Muscle of leg (tissue), 11 donors: ENCODE data around the gene KCNK7. TPM values are rescaled to one million over a fixed set of nuclear protein-coding genes. Genes with fewer than 3 reads are reported as not detected.

Experiments
- DNase-seq: peaks from one replicate; pipeline ENCODE4 v3.0.0; 2013
- H3K27ac ChIP-seq: one replicate; pipeline ENCODE4 v1.5.1; 2013; ENCODE audit warnings: mild to moderate bottlenecking, low read length, control low read depth
- H3K27me3 ChIP-seq: one replicate; pipeline ENCODE4 v1.6.1; 2013; ENCODE audit warnings: low read length; ENCODE audit not compliant: control insufficient read depth, insufficient read depth
- H3K36me3 ChIP-seq: one replicate; pipeline ENCODE4 v1.6.1; 2013; ENCODE audit warnings: low read length; ENCODE audit not compliant: control insufficient read depth, insufficient read depth
- H3K4me1 ChIP-seq: one replicate; pipeline ENCODE4 v1.6.1; 2013; ENCODE audit warnings: low read length; ENCODE audit not compliant: control insufficient read depth, insufficient read depth
- H3K4me3 ChIP-seq: one replicate; pipeline ENCODE4 v1.5.1; 2013; ENCODE audit warnings: low read length, control low read depth
- H3K9me3 ChIP-seq: replicated peaks from 2 replicates; pipeline ENCODE4 v1.6.1; 2013; ENCODE audit warnings: low read depth, low read length; ENCODE audit not compliant: control insufficient read depth
- WGBS: methylation state at CpG from one replicate; pipeline ENCODE4 v1.1.5; 2013; ENCODE audit warnings: missing lambda C conversion rate; ENCODE audit not compliant: insufficient coverage; 5-methylcytosine and 5-hydroxymethylcytosine counted together
- polyA plus RNA-seq, 8 donors: library from polyadenylated mRNA; unstranded; fragments of 120-200 nt; gene quantifications; one replicate each; pipeline versions ENCODE4 v1.2.1 to v1.2.3, GENCODE V29; 2013; ENCODE audit warnings: inconsistent platforms in 1 of 8, low replicate concordance in 1 of 8; ENCODE audit not compliant: insufficient read length in 8 of 8, insufficient read depth in 1 of 8
- total RNA-seq: library from RNA; stranded (reverse); fragments of 120-200 nt; gene quantifications from one replicate; pipeline ENCODE4 v1.2.4, GENCODE V29; 2013

The KCNK7 gene
- total and polyA plus RNA-seq, 9 donors, result 0.31 to 1.9 (median 0.88) TPM

- peak; percentile 93 for DNase-seq
- no peaks in the 10 kb centered on the region for H3K9me3 ChIP-seq
- no peaks in the 10 kb centered on the region for H3K27me3 ChIP-seq
- peak within 1 kb of the TSS; percentile 82 for H3K4me3 ChIP-seq
- WGBS, result 4% methylated on average over 36 of the region's 46 CpGs
- H3K4me1 ChIP-seq, result peaks cover 54% of the 10 kb centered on the region
- peak within 1 kb of the TSS; percentile 97 for H3K27ac ChIP-seq
- H3K36me3 ChIP-seq, result peaks cover 59% of the 10 kb centered on the region
Observed at GRCh38 chr11:65637794-65638419, 42.3 kb upstream of the KCNK7 start, which contains the start of gene SIPA1. SIPA1 (plus strand) TSS chr11:65638101; CDS start chr11:65640922, 2,821 bp downstream.

DNA sequence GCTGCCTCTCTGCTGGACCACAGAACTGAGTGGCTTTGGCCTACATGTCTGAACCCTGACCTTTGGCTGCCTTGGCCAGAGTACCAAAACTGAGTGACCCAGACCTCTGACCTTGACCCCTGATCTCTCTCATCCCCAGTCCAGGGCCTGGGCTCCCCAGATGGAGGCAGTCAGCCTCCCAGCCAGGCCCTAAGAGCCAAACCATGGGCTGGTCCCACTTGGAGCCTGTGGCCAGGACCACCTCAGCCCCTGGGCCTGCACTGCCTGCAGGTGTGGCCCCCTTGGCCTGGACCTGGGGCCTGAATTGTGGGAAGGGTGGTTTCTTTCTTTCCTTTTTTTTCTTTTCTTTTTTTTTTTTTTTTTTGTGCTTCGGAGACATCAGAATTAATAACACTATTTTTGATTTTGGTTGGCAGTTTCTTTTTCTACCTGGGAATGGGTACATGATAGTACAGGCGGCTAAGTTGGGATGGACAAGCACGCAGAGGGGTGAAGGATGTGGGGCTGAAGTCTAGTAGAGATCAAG is 41.5 kb upstream of the KCNK7 start:
- Histone ChIP-seq H3K4me3 (no peak overlapping the region), H3K27me3 (no peaks in the 10 kb centered on the region), H3K27ac (peak overlapping the region; percentile 97), H3K36me3 (peaks cover 53% of the 10 kb centered on the region), H3K4me1 (peaks cover 48% of the 10 kb centered on the region), H3K9me3 (no peaks in the 10 kb centered on the region)
- WGBS, result 100% methylated on average over 2 of the region's 3 CpGs
- DNase-seq, result no peak

DNA sequence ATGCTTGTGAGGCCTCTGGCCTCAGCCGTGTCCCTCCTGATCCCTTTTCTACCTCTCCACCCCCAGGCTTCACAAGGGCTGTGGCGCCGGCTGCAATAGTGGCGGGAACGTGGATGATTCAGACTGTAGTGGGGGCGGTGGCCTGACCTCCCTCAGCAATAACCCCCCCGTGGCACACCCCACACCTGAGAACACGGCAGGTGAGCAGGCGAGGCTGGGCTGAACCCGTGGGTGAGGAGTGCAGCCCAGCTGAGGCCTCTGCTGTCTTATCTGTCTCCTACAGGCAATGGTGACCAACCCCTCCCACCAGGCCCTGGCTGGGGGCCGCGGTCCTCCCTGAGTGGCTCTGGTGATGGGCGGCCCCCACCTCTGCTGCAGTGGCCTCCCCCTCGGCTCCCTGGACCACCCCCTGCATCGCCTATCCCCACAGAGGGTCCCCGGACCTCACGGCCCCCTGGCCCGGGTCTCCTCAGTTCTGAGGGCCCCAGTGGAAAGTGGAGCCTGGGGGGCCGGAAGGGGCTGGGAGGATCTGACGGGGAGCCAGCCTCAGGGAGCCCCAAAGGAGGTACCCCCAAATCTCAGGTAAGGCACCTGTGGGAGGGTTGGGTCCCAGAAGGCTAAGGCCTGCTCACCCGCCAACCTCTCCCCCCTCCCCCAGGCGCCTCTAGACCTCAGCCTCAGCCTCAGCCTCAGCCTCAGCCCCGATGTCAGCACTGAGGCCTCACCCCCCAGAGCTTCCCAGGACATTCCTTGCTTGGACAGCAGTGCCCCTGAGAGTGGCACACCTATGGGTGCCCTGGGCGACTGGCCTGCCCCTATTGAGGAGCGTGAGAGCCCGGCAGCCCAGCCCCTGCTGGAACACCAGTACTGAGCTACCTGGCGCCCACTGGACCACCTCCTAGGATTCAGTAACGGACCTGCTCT is 40.8 kb upstream of the KCNK7 start:
- peaks cover 52% of the 10 kb centered on the region for H3K36me3 ChIP-seq
- H3K4me1 ChIP-seq, result peaks cover 41% of the 10 kb centered on the region
- H3K9me3 ChIP-seq, result no peaks in the 10 kb centered on the region
- no peak overlapping the region for H3K4me3 ChIP-seq
- no peak for DNase-seq
- no peak overlapping the region for H3K27ac ChIP-seq
- H3K27me3 ChIP-seq, result no peaks in the 10 kb centered on the region
- WGBS, result 94% methylated on average over 18 of the region's 28 CpGs

- Histone ChIP-seq H3K4me1 (peaks cover 33% of the 10 kb centered on the region), H3K27me3 (no peaks in the 10 kb centered on the region), H3K27ac (no peak overlapping the region), H3K4me3 (no peak overlapping the region), H3K9me3 (no peaks in the 10 kb centered on the region), H3K36me3 (peaks cover 58% of the 10 kb centered on the region)
- DNase-seq, result no peak
- WGBS, result 94% methylated on average over 41 of the region's 46 CpGs
Observed at GRCh38 chr11:65634905-65635731, 39.5 kb upstream of the KCNK7 start.

DNA sequence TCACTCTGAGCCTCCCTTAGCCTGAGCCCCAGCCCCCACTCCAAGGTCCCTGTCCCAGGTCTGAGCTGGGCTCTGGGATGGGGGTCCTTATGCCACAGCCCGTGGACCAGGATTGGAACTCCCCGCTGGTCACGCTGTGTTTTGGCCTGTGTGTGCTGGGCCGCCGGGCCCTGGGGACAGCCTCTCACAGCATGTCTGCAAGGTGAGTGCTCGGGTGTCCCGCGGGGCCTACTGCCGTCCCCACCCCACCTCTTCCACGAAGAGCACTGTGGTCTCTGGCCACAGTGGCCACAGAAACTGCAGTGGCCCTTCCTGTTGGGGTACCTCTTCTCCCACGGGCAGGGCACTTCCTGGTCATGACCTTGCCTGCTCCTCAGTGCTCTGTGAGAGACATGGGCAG is 38.8 kb upstream of the KCNK7 start:
- no peak for DNase-seq
- peaks cover 65% of the 10 kb centered on the region for H3K36me3 ChIP-seq
- no peak overlapping the region for H3K4me3 ChIP-seq
- WGBS, result 86% methylated on average over 11 of the region's 11 CpGs
- H3K9me3 ChIP-seq, result no peaks in the 10 kb centered on the region
- peaks cover 26% of the 10 kb centered on the region for H3K4me1 ChIP-seq
- no peaks in the 10 kb centered on the region for H3K27me3 ChIP-seq
- H3K27ac ChIP-seq, result no peak overlapping the region

DNA sequence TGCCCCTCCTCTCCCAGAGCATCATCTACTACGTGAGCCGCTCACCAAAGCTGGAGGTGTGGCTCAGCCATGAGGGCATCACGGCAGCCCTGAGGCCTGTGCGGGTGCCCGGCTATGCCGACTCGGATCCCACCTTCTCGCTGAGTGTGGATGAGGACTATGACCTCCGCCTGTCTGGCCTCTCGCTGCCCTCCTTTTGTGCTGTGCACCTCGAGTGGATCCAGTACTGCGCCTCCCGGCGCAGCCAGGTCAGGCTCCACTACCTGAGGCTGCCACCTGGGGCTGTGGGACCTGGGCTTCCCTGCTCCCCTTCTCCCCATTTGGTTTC is 38.5 kb upstream of the KCNK7 start:
- no peaks in the 10 kb centered on the region for H3K9me3 ChIP-seq
- no peak overlapping the region for H3K4me3 ChIP-seq
- peaks cover 23% of the 10 kb centered on the region for H3K4me1 ChIP-seq
- H3K36me3 ChIP-seq, result peaks cover 69% of the 10 kb centered on the region
- no peak for DNase-seq
- no peaks in the 10 kb centered on the region for H3K27me3 ChIP-seq
- 90% methylated on average over 12 of the region's 14 CpGs for WGBS
- no peak overlapping the region for H3K27ac ChIP-seq

DNA sequence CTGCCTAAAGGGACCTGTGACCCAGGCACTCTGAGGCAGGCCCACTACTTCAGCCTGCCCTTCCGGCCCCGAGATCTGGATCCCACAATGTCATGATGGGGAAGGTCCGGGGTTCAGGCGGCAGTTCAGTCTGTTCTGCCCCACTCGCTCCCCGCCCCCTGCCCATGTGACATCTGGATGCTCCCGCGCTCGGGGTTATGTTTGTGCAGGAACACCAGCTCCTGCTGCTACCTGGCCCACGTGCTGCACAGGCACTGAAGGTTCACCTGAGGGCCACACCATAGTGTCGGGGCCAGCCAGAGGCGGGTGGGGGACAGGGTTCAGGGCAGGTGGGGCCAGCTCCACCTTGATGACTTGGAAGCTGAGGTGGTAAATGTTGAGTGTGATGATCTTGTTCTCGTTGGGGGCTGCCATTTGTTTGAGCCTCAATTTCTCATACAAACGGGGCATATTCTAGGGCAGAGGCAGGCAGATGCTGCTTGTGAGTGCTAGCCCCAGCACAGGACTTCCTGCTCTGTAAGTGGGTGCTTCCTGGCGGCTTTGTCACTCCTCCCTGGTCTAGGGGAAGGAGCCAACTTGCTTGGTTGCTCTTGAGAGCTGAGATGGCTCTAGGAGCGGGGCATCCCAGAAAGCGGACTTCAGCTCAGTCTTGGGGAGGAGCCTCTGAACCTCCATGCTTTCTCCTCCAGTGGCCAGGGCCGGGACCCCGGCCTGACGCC is 37.9 kb upstream of the KCNK7 start:
- Histone ChIP-seq H3K27ac (no peak overlapping the region), H3K9me3 (no peaks in the 10 kb centered on the region), H3K4me1 (peaks cover 18% of the 10 kb centered on the region), H3K36me3 (peaks cover 74% of the 10 kb centered on the region), H3K27me3 (no peaks in the 10 kb centered on the region), H3K4me3 (no peak overlapping the region)
- DNase-seq, result no peak
- 85% methylated on average over 14 of the region's 20 CpGs for WGBS

GRCh38 chr11:65630215-65630614 is 34.6 kb upstream of the KCNK7 start:
- no peaks in the 10 kb centered on the region for H3K4me1 ChIP-seq
- no peaks in the 10 kb centered on the region for H3K27me3 ChIP-seq
- no peak overlapping the region for H3K27ac ChIP-seq
- DNase-seq, result no peak
- H3K36me3 ChIP-seq, result peaks cover 87% of the 10 kb centered on the region
- H3K9me3 ChIP-seq, result no peaks in the 10 kb centered on the region
- 87% methylated on average over 8 of the region's 11 CpGs for WGBS
- H3K4me3 ChIP-seq, result no peak overlapping the region

DNA sequence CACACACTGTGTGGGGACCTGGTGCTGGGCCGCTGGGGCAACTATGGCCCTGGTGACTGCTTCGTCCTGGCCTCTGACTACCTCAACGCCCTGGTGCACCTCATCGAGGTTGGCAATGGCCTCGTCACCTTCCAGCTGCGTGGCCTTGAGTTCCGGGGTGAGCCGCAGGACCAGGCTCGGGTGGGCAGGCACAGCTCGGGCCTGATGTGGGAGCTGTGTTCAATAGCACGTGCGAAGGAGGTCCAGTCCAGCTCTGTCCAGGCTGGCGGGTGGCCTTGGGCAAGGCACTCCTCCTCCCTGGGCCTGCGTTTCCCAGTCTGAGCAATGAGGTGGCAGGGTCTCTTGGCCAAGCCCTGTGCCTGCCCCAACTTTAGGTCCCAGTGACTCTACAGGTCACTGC is 34.0 kb upstream of the KCNK7 start:
- DNase-seq, result no peak
- no peak overlapping the region for H3K4me3 ChIP-seq
- H3K9me3 ChIP-seq, result no peaks in the 10 kb centered on the region
- H3K4me1 ChIP-seq, result no peaks in the 10 kb centered on the region
- H3K36me3 ChIP-seq, result peaks cover 87% of the 10 kb centered on the region
- no peaks in the 10 kb centered on the region for H3K27me3 ChIP-seq
- 97% methylated on average over 14 of the region's 14 CpGs for WGBS
- H3K27ac ChIP-seq, result no peak overlapping the region
